HepG2 (cell line): ENCODE results near the gene TMEM253. TPM values are rescaled to one million over a fixed set of nuclear protein-coding genes. Genes with fewer than 3 reads are reported as not detected.
A peak's percentile ranks its signal among the peaks of the same experiment; 100 is the strongest.

Experiments used
- GPN1 ChIP-seq: sonication (generic); formaldehyde crosslinking; IDR thresholded peaks from 2 replicates; pipeline ENCODE4 v1.5.1; 2020; ENCODE audit warnings: missing genetic modification reagents, borderline replicate concordance
- HOXA7 ChIP-seq: sonication (generic); formaldehyde crosslinking; IDR thresholded peaks from 2 replicates; pipeline ENCODE4 v1.8.1; 2022; ENCODE audit warnings: mild to moderate bottlenecking, missing genetic modification reagents, moderate library complexity
- MBD4 ChIP-seq: IDR thresholded peaks from 2 replicates; pipeline ENCODE4 v1.6.1; 2012; ENCODE audit warnings: low read length, inconsistent platforms, borderline replicate concordance
- NAIF1 ChIP-seq: sonication (generic); formaldehyde crosslinking; IDR thresholded peaks from 2 replicates; pipeline ENCODE4 v1.5.0; 2020; ENCODE audit warnings: mild to moderate bottlenecking, missing genetic modification reagents, borderline replicate concordance
- TMF1 ChIP-seq: sonication (generic); formaldehyde crosslinking; IDR thresholded peaks from 2 replicates; pipeline ENCODE4 v1.8.1; 2022; ENCODE audit warnings: low read depth, missing genetic modification reagents
- ZFP62 ChIP-seq: sonication (generic); formaldehyde crosslinking; IDR thresholded peaks from 2 replicates; pipeline ENCODE4 v1.4.0; 2020; ENCODE audit warnings: missing genetic modification reagents
- ZNF20 ChIP-seq: sonication (generic); formaldehyde crosslinking; IDR thresholded peaks from 2 replicates; pipeline ENCODE4 v1.4.0; 2020; ENCODE audit warnings: mild to moderate bottlenecking, moderate library complexity, missing genetic modification reagents
- ZNF34 ChIP-seq: sonication (generic); formaldehyde crosslinking; IDR thresholded peaks from 2 replicates; pipeline ENCODE4 v1.4.0; 2020; ENCODE audit warnings: mild to moderate bottlenecking, missing genetic modification reagents, borderline replicate concordance
- ZNF629 ChIP-seq: sonication (generic); formaldehyde crosslinking; conservative IDR thresholded peaks from 2 replicates; pipeline ENCODE4 v1.5.0; 2020; ENCODE audit warnings: missing genetic modification reagents
- ZNF646 ChIP-seq: sonication (generic); formaldehyde crosslinking; IDR thresholded peaks from 2 replicates; pipeline ENCODE4 v1.9.0; 2021; ENCODE audit warnings: mild to moderate bottlenecking, missing genetic modification reagents
- ZNF709 ChIP-seq: sonication (generic); formaldehyde crosslinking; IDR thresholded peaks from 2 replicates; pipeline ENCODE4 v1.5.0; 2020; ENCODE audit warnings: mild to moderate bottlenecking, missing genetic modification reagents
- polyA plus RNA-seq, 8 experiments: library from polyadenylated mRNA; depleted of rRNA in 3 of 8; stranded (reverse) in 7 of 8; unstranded in 1 of 8; fragments of >200 nt; fragmentation: Illumina TruSeq in 4 of 8; extraction: Trizol in 4 of 8; gene quantifications; 2 replicates each; pipeline versions ENCODE4 v1.2.1 to v1.2.3, GENCODE V29; 2011 to 2016; ENCODE audit warnings: low read depth in 4 of 8, missing spikeins in 1 of 8, mixed read lengths in 1 of 8; ENCODE audit not compliant: insufficient read depth in 1 of 8
- total RNA-seq, 5 experiments: library from RNA; depleted of rRNA; stranded (reverse); fragments of >200 nt; fragmentation: Illumina TruSeq; extraction: Trizol; gene quantifications; 2 replicates each; pipeline ENCODE4 v1.2.3, GENCODE V29; 2016; ENCODE audit warnings: low read depth in 1 of 5
- TF ChIP-seq, protein P1 (sequence below): IDR thresholded peaks from 2 replicates; pipeline ENCODE4 v1.6.1; 2016; ENCODE audit warnings: low read depth, control low read depth
- TF ChIP-seq, protein P2 (sequence below): sonication (generic); formaldehyde crosslinking; IDR thresholded peaks from 2 replicates; pipeline ENCODE4 v1.8.1; 2023; ENCODE audit warnings: mild to moderate bottlenecking, inconsistent platforms, moderate library complexity, missing genetic modification reagents, borderline replicate concordance

TMEM253 gene
- total and polyA plus RNA-seq, 2 of the 13 experiments (the other 11 are each of a cell fraction or from before 2014, with no cell fraction given), result 0.29 to 0.45 TPM

DNA sequence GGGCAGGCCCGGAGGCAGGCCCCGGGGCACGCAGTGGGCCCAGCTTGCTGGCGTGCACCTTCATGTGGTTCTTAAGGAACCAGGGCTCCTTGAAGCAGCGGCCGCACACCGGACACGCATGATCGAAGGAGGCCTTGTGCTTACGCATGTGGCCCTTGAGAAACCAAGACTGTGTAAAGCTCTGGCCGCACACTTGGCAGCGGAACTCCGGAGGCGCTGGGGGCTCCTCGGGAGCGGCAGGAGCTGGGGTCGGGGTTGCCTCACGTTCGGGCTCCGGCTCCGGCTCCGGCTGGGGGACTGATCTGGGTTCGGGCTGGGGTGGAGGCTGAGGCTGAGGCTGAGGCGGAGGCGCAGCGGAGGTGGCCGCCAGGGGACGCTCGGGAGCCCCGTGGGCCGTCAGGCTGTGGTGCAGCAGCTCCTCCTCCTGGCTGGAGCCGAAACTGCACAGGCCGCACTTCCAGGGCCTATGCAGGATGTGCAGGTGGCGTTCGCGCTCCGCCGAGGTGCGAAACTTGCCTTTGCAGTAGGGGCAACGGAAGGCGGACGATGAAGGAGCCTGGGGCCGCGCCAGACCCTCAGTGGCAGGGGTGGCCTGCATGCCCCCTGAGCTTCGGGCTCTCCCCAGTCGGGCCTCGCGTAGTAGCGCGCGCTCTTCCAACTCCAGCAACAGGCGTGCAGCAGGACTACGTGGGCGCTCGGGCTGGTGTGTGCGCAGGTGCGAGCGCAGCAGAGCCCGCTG is 8.4 kb upstream of the TMEM253 start (continued):
- TF ChIP-seq, protein P1, sequence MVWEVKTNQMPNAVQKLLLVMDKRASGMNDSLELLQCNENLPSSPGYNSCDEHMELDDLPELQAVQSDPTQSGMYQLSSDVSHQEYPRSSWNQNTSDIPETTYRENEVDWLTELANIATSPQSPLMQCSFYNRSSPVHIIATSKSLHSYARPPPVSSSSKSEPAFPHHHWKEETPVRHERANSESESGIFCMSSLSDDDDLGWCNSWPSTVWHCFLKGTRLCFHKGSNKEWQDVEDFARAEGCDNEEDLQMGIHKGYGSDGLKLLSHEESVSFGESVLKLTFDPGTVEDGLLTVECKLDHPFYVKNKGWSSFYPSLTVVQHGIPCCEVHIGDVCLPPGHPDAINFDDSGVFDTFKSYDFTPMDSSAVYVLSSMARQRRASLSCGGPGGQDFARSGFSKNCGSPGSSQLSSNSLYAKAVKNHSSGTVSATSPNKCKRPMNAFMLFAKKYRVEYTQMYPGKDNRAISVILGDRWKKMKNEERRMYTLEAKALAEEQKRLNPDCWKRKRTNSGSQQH (CRISPR knock-in tag), result peak; percentile 84; the same call in 1 of the 2 replicates
- TF ChIP-seq, protein P2, sequence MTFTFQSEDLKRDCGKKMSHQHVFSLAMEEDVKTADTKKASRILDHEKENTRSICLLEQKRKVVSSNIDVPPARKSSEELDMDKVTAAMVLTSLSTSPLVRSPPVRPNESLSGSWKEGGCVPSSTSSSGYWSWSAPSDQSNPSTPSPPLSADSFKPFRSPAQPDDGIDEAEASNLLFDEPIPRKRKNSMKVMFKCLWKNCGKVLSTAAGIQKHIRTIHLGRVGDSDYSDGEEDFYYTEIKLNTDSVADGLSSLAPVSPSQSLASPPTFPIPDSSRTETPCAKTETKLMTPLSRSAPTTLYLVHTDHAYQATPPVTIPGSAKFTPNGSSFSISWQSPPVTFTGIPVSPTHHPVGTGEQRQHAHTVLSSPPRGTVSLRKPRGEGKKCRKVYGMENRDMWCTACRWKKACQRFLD (CRISPR knock-in tag), result no peak
- TF ChIP-seq ZNF646 (CRISPR knock-in tag) (no peak), MBD4 (no peak), ZFP62 (no peak), GPN1 (CRISPR knock-in tag) (no peak; the same call in 1 of the 2 replicates), ZNF709 (peak; percentile 87), NAIF1 (no peak), ZNF34 (CRISPR knock-in tag) (peak; percentile 84), TMF1 (CRISPR knock-in tag) (no peak), ZNF629 (no peak), HOXA7 (CRISPR knock-in tag) (no peak), ZNF20 (CRISPR knock-in tag) (no peak)
